ENCODE data around the gene SPINT3.
A peak's percentile ranks its signal among the peaks of the same experiment; 100 is the strongest.

Gene SPINT3, protein sequence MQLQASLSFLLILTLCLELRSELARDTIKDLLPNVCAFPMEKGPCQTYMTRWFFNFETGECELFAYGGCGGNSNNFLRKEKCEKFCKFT

DNA sequence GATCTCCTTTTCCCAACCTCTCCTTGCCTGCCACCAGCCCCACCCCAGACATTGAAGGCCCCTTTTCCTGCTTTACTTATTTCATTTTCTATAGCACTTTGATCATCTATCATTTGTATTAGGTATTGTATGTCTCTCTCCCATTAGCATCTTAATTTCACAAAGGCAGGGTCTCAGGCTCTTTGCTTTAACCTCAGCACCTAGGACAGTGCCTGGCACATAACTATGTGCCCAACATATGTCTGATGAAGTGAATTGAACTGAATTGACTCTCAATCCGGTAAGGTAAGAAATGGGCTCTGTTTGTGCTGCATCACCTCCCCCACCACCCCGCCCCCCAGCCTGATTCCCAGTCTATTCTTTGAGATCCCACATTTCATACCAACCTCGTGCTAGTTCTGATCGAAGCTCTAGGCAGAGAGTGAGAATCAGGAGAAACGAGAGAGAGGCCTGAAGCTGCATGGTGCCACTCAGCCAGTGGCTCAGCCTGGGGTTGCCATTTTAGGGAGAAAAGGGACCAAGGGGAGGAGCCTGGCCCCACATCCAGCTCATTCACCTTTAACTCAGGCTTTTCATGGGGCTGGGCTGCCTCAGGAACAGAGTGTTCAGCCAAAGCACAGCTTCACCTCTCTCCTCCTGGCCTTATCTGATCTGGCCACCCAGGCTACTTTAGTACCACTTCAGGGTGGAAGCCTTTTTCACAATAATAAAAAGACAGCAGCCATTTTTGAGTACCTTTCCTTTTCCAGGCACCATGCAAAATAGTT is at the start of gene SPINT3:
SPINT3 (minus strand) TSS at position 476 of the 767 bp plus-strand sequence; CDS start at position 462, 14 bp downstream.
- DNase-seq (ENCODE audit: low spot score): no peak

DNA sequence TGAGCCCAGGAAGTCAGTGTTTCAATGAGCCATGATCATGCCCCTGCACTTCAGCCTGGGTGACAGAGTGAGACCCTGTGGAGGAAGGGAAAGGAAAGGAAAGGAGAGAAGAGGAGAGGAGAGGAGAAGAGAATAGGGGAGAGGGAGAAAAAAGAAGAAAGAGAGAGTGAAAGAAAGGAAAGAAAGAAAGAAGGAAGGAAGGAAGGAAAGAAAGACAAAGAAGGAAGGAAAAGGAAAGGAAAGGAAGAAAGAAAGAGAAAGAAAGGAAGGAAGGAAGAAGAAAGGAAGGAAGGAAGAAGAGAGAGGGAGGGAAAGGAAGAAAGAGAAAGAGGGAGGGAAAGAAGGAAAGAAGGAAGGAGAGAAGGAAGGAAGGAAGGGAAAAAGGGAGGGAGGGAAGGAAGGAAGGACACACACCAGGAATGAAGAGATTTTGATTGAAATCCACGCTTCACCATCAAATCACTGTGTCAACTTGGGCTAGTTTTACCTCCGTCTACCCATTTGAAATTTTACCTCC is 49.4 kb upstream of the SPINT3 start:
- no peak for DNase-seq (ENCODE audit: low spot score)

DNA sequence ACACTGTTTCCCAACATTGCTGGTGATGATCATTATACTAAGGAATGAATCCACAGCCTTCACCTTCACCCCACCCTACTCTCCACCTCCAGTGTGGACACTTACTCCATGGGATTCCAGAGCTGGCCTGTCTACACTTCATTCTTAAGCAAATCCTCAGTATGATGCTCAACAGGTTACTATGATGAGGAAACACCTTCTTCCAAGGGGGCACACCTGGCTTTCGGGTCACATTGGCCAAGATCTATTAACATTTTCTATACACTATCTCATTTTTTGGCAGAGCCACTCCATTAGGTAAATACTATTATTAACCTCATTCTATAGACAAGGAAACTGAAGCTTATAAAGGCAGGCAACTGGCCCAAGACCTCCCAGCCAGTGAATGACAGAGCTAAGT is 39.8 kb upstream of the SPINT3 start:
- no peak for DNase-seq (ENCODE audit: low spot score)

DNA sequence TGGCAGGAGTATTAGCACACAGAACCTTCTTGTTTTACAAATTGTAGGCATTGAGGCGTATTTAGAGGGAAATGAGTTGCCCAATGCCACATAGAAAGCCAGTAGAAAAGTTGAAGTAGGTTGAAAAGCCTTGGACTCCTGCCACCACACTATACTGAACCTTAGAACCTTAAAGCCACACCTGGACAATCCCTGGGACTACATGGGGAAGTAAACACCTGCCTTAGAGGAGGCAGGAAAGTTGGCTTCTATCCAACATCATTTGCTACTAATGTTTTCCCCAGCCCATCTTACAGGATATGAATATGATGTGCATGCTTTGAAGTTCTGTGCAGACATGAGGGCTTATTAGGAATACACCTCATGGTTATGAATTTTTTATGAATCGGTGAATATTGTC is 37.0 kb upstream of the SPINT3 start:
- no peak for DNase-seq (ENCODE audit: low spot score)

DNA sequence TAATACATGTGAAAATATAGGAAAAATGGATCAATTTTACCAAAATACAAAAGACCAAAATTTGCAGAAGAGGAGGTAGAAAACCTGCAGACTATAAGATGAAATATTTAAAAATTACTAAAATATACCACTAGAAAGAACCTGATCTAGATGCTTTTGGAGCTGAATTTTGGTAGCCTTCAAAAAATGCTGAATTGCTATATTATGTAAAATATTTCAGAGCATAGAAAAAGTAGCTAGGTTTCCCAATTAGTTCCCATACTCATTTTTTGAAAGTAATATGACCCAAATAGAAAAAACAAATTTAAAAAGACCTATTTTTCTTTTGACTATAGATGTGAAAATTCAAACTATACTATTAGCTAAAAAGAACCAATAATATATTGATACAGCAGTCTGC is 35.3 kb upstream of the SPINT3 start:
- DNase-seq (ENCODE audit: low spot score): no peak

DNA sequence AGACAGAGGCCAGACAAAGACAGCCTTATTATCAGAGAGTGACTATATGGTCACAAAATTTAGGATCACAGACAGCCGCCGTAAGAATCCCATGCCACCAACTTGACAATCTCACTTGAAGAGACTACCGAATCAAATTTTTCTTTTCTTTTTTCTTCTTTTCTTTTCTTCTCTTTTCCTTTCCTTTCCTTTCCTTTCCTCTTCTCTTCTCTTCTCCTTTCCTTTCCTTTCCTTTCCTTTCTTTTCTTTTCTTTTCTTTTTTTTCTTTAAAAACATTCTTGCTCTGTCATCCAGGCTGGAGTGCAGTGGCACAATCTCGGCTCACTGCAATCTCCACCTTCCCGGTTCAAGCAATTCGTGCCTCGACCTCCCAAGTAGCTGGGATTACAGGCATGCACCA is 33.0 kb upstream of the SPINT3 start:
- no peak for DNase-seq (ENCODE audit: low spot score)

DNA sequence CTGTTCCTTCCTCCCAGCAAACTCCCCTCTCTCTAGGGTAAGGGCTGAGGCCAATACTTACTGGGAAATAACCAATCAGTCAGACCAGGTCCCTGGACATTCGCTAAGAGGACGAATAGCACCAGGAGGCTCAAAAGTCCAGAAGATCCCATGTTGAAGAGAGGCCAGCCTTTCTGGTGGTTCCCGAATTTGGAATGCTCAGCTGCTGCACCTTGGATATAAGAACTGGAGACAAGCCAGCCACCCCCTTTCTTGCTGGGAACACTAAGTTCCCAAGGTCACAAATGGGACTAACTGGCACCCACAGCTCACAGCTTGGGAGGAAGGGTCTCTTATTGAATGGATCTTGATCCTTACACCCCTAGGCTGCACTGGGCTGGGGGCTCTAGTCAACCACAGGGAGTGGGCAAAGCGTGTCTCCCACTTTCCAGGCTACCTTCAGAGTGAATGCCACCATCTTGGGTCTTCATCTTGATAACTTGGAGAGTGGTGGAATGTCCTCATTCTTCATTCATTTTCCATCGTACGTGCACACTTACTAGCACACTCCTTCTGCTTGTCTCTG is 31.9 kb upstream of the SPINT3 start, which contains the start of gene EPPIN:
EPPIN (minus strand) TSS at position 196 of the 565 bp plus-strand sequence; CDS start at position 152, 44 bp downstream.
- DNase-seq (ENCODE audit: low spot score): no peak

DNA sequence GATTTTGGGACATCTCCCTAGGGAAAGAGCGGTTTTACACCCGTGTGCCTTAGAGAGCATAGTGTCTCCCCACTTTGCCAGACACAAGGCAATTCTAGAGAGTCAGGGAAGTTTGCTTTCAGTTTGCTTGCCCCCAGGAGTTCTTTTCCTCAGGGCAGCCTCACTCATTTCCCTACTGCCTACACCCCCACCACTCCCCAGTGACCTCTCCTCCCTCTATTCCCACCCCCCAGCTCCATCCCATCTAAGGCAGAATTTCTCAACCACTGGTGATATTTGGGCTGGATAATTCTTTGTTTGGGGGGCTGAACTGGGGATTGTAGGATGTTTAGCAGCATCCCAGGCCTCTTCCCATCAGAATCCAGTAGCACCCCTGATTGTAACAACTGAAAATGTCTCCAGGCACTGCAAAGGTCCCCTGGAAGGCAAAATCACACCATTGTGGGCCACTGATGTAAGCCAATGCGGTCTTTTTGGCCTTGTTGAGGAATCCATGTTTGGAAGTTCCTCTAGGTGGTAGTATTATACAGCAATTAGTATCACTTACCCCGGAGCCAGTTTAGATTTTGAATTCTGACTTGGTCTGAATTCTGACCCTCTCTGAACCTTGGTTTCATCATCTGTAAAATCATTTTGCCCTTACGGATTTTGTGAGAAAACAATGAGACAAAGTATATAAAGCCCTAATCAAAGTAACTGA is 30.5 kb upstream of the SPINT3 start:
- peak; percentile 36 for DNase-seq (ENCODE audit: low spot score)

DNA sequence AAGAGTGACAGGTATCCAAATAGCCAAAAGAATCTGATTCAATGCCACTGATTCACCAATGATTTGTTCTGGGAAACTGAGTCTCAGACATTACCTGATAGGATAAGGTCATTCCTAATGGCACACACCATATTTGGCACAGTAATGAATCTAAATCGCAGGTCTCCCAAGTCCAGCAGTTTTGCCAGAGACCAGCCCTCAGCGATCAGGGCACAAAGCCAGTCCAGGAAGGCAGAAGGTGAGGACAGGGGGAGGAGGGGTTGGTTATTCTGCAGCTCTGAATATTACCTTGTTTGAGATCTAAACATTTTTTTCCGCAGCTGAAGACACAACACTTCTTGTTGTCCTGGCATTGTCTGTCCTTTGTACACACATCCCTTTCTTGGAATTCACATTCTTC is 29.9 kb upstream of the SPINT3 start:
- no peak for DNase-seq (ENCODE audit: low spot score)

DNA sequence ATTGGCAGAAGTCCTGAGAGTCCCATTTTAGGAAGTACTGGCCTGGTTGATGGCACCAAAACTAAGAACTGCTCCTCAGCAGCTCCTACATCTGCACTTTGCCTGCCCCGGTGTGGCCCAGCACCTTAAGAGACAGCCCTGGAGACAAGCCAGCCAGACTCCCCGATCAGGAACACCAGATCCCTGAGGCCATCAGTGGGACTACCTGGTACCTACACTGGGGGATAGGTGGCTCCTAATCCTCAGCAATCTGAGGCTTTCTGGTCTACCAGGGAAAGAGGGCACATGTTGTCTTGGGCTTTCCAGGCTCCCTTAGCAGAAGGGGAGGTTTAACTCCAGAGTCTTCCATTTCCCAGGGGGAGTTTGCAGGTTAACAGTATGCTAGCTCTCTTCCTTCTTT is 24.0 kb upstream of the SPINT3 start, which contains the start of gene WFDC6:
WFDC6 (minus strand) TSS at position 101 of the 400 bp plus-strand sequence; CDS start at position 26, 75 bp downstream.
- no peak for DNase-seq (ENCODE audit: low spot score)

DNA sequence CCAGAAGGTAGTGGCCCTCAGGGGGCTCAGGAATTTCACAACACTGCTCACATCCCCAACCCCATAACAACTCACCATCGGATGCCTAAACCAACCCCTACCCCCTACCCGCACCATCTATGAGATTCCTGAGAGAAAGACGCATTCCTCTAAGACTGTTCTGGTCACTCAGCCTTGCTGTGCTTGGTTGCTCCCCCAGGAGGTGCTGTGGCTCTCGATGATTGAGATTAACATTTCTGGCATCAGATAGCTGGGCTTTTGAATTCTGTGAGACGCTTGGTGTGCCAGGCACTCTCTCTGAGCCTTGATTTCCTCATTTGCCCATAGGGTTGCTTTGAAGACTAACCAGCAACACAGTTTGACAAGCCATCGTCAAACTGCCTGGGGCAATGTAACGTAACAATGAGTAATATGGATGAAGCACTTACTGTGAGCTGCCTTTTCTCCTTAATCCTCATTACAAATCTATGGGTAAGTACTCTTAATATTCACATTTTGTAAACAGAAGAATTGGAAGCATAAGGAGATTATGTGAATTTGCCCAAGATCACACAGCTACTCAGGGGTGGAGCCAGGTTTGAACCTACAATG is 22.9 kb upstream of the SPINT3 start:
- DNase-seq (ENCODE audit: low spot score): no peak

DNA sequence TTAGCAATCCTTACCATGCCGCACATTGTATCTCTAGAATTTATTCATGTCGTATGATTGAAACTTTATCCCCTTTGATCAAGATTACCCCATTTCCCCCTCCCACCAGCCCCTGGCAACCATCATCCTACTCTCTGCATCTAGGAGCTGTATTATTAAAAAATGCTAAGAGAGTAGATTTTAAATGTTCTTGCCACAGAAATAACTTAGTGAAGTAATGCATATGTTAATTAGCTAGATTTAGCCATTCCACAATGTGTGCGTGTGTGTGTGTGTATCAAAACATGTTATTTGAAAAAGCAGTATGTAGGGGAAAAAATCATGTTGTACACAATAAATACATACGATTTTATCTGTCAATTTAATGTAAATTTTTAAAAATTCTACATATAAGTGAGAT is 11.9 kb upstream of the SPINT3 start:
- DNase-seq (ENCODE audit: low spot score): no peak

DNA sequence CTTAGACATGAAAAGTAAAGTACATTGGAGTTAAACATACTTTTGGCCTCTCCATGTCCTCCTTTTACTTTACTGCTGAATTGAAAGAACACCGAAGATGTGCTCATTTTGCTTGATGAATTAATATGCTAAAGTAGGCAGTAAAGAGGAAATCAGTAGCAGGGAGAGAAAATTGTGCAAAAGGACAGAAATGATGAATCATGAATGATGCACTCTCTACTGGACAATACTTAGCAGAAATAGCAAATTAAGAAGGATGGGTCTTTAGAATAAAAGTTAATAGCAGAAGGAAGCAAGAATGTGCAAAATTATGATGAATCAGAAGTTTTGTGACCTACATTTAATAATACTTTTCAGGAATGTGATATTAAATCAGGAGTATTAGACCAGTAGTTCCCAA is 8.4 kb upstream of the SPINT3 start:
- DNase-seq (ENCODE audit: low spot score): no peak

DNA sequence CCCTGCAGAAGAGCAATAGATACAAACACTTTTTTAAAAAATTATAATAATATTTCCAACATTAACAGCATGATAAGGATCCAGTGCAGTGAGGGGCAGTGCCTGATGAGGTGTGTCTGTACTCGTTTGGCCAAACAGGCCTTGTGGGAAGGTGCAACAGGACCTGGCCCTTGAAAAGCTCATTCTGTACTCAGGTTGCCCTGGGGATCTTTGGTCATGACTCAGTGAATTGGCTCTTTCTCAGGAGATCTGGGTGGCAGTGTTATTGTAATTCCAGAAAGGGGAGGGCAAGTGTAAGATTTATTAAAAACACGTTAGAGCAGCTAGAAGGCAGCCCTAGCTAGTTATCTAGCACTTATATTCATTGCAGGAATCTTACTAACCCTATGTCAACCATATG is 2.9 kb upstream of the SPINT3 start:
- DNase-seq (ENCODE audit: low spot score): no peak

DNA sequence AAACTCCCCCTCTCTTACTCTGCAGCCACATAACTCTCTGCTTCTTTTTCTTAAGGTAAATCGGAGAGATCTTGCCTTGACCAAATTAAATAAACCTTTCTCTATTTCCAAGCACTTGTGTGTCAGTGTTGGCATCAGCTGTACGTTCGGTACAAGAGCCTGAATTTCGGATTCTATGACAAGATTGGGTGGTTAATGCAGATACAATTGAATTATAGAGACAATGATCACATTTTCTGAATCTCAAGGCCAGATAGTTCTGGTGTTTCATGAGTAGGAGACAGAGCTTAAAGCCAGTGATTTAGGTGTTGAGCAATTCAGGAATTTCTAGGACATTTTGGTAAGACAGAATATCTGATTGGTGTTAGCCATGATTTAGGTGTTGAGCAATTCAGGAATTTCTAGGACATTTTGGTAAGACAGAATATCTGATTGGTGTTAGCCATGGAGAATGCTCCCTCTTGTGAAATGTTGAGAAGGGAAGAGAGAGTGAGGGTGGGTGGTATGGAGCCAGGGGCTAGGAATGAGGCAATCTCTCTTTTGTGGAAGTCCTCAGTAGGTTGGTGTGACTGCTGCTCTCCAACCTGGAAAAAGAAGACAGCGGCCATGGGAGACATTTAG is 5.1 kb downstream of the SPINT3 start:
- no peak for DNase-seq (ENCODE audit: low spot score)

DNA sequence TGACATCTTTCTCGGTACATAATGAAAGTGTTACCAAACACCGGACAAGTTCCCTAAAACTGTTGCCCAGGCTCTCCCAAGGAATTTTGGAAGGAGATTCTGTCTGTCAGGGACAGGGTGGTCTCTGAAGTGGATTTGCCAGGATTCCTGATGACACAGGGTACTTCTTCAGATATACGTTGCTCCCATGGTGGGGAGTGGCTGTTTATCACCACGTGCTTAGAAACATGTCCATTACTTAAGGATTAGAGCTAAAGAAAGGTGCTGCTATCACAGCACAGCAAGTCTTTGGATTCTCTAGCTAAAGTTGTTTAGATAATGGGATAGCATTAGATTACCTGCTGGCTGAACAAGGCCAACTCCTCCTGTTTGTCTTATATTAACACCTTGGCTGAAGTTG is 6.3 kb downstream of the SPINT3 start:
- no peak for DNase-seq (ENCODE audit: low spot score)

DNA sequence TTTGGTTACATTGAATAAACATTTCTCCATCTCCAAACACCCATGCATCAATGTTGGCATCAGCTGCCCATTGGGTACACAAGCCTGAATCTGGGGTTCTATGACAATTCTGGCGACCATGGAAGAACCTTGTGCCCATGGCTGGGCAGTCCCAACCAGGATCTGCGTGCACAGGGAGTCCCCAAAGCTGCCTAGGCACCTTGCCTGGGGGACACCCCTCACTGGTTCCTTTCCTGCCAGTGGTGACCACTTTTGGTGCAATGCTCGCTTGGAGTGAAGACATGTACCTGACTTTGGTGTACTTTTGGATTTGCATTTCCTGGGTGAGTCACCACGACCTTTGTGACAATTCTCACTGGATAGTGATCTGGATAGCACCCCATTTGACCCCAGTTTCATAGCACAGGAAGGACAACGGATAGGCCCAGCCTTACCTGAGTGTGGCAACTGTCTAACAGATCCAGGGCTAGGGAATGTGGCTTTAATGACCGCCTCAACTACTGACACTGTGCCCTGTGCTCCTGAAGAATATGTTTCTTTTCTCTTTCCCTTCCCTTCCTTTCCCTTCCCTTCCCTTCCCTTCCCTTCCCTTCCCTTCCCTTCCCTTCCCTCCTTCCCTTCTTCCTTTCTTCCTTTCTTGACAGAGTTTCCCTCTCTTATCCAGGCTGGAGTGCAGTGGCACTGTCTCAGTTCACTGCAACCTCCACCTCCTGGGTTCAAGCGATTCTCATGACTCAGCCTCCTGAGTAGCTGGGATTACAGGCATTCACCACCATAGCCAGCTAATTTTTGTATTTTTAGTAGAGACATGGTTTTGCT is 7.1 kb downstream of the SPINT3 start:
- DNase-seq (ENCODE audit: low spot score): no peak

DNA sequence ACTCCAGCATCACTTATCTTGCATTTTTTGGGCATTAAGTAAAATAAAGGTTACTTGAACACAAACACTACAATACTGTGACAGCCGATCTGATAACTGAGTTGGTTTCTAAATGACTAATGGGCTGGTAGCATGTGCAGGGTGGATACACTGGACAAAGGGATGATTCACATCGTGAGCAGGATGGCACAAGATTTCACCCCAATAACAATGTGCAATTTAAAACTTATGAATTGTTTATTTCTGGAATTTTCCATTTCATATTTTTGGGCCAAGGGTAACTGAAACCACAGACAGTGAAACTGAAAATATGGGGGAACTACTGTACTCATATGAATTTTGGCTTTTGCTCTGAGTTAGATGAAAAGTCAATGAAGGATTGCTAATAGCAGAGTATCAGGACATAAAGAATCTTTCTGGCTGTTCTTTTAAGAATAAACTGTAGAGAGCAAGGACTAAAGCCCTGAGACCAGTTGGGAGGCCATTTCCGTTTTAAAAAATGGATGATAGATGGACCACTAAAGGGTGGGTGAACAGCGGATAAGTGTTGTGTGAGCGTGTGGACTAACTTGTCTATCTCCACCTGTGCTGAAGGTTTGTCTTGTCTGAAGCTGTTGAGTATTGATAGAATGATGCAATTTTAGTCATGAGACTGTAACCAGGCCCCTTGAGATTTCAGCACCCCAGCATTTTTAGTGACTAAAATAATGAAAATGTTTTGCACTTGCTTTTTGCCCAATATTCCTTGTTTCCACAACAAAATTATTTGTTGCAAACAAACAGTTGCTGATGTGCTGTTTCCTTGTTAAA is 8.2 kb downstream of the SPINT3 start:
- peak; percentile 3 for DNase-seq (ENCODE audit: low spot score)

DNA sequence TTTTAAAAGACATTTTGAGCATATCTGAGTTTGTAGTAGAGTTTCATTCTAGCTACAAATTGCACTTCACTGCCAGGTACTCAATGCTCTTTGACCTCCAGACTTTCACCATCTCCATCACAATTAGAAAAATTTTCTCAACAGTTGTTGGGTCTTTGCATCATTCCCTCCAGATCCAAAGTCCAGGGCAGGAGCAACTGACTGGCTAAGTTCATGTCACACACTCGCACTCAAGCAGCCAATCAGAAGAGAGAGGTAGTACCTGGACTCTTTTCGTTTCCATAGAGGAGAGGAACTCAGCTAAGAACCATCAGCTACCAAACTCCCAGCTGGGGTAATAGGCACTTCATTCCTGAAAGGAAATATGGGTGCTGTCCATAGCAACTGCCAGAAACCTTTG is 9.0 kb downstream of the SPINT3 start:
- no peak for DNase-seq (ENCODE audit: low spot score)

DNA sequence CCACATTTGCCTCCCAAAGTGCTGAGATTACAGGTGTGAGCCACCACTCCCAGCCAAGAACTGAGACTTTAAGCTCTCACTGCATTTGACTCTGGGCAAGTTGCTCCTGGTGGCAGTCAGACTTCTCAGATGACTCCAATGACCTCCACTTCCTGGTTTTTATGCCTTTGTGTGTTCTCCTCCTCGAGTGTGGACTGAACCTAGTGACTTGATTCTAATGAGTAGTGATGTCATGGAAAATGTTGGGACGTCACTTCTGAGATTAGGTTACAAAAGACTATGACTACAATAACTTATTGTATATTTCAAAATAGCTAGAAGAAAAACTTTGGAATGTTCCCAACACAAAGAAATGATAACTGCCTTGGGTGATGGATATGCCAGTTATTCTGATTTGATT is 12.0 kb downstream of the SPINT3 start:
- DNase-seq (ENCODE audit: low spot score): no peak

Data from pons (tissue), 1 donor.